Muscle layer of duodenum (tissue), 2 donors: ENCODE measurements around the gene VPS37D.

Experiments
- H3K27ac ChIP-seq: one replicate; pipeline ENCODE4 v1.7.0; 2013; ENCODE audit warnings: mild to moderate bottlenecking, low read length
- H3K27me3 ChIP-seq: one replicate; pipeline ENCODE4 v1.7.0; 2013; ENCODE audit warnings: low read depth, mild to moderate bottlenecking, control low read depth, low read length
- H3K36me3 ChIP-seq, 2 donors: one replicate each; pipeline ENCODE4 v1.7.0; 2013; ENCODE audit warnings: low read length in 2 of 2, control low read depth in 1 of 2, mild to moderate bottlenecking in 1 of 2; ENCODE audit not compliant: insufficient read depth in 2 of 2, control insufficient read depth in 1 of 2
- H3K4me1 ChIP-seq, 2 donors: one replicate each; pipeline ENCODE4 v1.7.0; 2013; ENCODE audit warnings: low read length in 2 of 2, mild to moderate bottlenecking in 2 of 2, control low read depth in 1 of 2, moderate library complexity in 1 of 2; ENCODE audit not compliant: insufficient read depth in 2 of 2, control insufficient read depth in 1 of 2
- H3K4me3 ChIP-seq, 2 donors: one replicate each; pipeline ENCODE4 v1.7.0; 2013; ENCODE audit warnings: low read length in 2 of 2, low read depth in 1 of 2, mild to moderate bottlenecking in 1 of 2
- H3K9me3 ChIP-seq, 2 donors: one replicate each; pipeline ENCODE4 v1.7.0; 2013; ENCODE audit warnings: low read length in 2 of 2, control low read depth in 1 of 2, mild to moderate bottlenecking in 1 of 2; ENCODE audit not compliant: control insufficient read depth in 1 of 2
- donor health status: healthy.

VPS37D gene

DNA sequence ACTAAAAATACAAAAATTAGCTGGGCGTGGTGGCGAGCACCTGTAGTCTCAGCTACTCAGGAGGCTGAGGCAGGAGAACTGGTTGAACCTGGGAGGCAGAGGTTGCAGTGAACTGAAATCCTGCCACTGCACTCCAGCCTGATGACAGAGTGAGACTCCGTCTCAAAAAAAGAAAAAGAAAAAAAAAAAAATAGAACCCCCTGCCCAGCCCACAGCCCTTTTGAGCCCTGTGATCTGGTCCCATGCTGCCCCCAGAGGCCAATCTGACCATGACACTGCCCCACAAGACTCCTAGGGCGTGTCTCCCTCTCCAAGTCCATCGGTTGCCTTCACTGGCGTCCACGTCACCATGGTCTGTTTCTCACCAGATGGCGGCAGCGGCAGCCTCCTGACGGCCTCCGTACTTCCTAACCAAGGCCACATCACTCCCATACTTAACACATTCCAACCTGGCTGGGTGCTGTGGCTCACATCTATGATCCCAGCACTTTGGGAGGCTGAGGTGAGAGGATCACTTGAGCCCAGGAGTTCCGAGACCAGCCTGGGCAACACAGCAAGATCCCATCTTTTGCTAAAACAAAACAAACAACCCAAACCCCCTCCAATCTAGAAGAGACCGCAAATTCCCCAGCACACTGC is 33.8 kb downstream of the VPS37D start:
- H3K4me3 ChIP-seq, result no peak overlapping the region
- H3K27ac ChIP-seq, result no peak overlapping the region
- H3K36me3 ChIP-seq, result peaks cover 16 to 45% of the 10 kb centered on the region in 2 donors

DNA sequence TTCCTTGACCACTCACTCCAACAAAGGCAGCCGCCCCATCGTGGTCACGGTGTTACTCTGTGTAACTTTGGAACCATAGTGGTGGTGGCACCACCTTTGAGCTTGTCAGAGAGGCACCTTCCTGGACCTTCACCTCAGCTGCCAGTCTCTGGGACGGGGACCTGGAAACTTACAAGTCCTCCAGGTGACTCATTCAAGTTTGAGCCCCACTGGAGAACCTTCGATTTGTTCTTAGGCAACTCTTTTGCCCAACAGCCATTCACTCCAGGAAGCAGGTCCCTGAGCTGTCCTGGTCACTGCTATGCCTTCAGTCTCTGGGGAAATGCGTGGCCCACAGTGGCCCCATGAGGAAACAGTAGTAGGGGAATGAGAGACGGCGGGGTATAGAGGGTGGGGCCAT is 34.6 kb downstream of the VPS37D start:
- H3K4me1 ChIP-seq, result peaks cover 0 to 14% of the 10 kb centered on the region in 2 donors
- H3K27me3 ChIP-seq, result no peaks in the 10 kb centered on the region
- H3K36me3 ChIP-seq, result peaks cover 9 to 40% of the 10 kb centered on the region in 2 donors
- H3K4me3 ChIP-seq, result no peak overlapping the region
- no peak overlapping the region for H3K27ac ChIP-seq
- H3K9me3 ChIP-seq, result no peaks in the 10 kb centered on the region

More for the DNA sequence above, 33.8 kb downstream of the VPS37D start:
- Histone ChIP-seq H3K27me3 (no peaks in the 10 kb centered on the region), H3K4me1 (peaks cover 0 to 14% of the 10 kb centered on the region in 2 donors), H3K9me3 (no peaks in the 10 kb centered on the region)

DNA sequence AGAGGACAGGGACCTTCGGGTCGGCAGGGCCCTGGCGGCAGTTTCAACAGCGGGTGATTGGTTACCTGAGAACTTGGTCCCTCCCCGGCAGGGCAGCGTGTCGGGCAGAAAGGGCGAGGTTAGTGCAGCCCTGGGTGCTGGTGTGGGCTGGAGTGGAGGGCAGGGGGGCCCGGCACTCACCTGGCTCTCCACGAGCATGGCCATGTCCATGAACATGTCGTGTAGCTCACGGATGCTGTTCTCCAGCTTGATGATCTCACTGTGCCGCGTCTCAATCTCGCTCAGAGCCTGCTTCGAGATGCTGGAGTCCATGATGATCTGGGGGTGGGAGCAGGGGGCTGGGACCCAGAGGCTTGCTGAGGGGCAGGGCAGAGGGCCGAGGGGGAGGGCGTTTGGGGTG is 35.0 kb downstream of the VPS37D start:
- peaks cover 5 to 38% of the 10 kb centered on the region in 2 donors for H3K36me3 ChIP-seq
- peaks cover 0 to 14% of the 10 kb centered on the region in 2 donors for H3K4me1 ChIP-seq
- no peaks in the 10 kb centered on the region for H3K27me3 ChIP-seq
- no peak overlapping the region for H3K4me3 ChIP-seq
- no peak overlapping the region for H3K27ac ChIP-seq
- H3K9me3 ChIP-seq, result no peaks in the 10 kb centered on the region

DNA sequence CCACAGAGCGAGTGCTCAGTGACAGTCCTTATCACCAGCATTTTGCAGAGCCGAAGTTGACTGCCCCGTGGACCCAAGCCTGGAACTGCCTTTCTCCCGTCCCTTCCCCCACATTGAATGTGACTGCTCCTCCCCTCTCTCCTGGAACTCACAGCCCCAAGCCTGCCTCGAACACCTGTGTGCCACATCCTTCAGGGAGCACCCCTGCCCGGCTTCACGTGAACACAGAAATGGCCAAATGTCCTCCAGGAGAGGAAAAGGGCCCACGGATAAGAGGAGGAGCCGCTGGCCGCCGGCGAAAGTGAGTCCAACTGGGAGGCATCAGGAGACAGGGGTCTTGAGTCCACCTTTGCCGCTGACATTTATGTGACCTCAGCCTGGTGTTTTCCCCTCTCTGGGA is 35.6 kb downstream of the VPS37D start:
- H3K4me1 ChIP-seq, result peaks cover 0 to 14% of the 10 kb centered on the region in 2 donors
- peak overlapping the region in 1 of 2 donors; percentile 20 for H3K4me3 ChIP-seq
- no peak overlapping the region for H3K27ac ChIP-seq

DNA sequence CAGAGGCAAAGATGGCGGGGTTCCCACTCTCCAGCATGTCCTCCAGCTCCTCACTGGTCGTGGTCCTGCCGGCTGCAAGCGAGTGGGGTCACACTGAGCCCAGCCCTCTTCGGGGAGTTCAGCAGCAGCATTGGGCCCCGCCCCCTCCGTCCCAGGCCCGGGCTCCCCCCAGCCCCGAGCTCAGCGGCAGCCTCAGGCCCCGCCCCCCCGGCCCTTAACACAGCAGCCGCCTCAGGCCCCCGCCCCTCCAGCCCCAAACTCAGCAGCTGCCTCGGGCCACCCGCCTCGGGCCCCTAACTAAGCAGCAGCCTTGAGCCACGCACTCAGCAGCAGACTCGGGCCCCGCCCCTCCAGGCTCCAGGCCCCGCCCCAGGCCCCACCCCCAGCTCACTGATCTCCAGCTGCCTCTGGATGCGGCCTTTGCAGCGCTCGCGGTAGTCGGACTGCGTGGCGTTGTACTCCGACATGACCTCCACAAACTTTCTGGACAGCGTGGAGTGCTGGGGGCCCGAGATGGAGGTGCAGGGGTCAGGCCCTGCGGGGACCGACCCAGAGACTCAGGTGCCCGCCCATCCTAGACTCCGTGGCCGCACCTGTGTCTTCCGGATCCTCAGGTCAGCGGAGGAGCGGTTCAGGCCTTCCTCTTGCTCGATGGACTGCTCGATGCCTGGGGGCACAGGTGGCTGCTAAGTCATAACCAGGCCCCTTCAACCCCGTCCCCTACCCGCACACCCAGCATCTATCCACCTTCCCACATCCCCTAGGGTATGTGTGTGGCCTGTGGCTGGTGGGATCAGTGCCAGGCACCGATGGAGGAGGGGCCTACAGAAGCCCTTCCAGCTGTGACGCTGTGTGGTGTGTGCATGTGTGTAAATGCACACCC is 36.4 kb downstream of the VPS37D start:
- Histone ChIP-seq H3K4me3 (peak overlapping the region in 1 of 2 donors; percentile 20), H3K27ac (no peak overlapping the region), H3K9me3 (no peaks in the 10 kb centered on the region), H3K36me3 (peaks cover 4 to 26% of the 10 kb centered on the region in 2 donors), H3K4me1 (peaks cover 0 to 14% of the 10 kb centered on the region in 2 donors), H3K27me3 (no peaks in the 10 kb centered on the region)

More for the DNA sequence above, 35.6 kb downstream of the VPS37D start:
- H3K36me3 ChIP-seq, result peaks cover 4 to 33% of the 10 kb centered on the region in 2 donors
- H3K9me3 ChIP-seq, result no peaks in the 10 kb centered on the region
- H3K27me3 ChIP-seq, result no peaks in the 10 kb centered on the region

DNA sequence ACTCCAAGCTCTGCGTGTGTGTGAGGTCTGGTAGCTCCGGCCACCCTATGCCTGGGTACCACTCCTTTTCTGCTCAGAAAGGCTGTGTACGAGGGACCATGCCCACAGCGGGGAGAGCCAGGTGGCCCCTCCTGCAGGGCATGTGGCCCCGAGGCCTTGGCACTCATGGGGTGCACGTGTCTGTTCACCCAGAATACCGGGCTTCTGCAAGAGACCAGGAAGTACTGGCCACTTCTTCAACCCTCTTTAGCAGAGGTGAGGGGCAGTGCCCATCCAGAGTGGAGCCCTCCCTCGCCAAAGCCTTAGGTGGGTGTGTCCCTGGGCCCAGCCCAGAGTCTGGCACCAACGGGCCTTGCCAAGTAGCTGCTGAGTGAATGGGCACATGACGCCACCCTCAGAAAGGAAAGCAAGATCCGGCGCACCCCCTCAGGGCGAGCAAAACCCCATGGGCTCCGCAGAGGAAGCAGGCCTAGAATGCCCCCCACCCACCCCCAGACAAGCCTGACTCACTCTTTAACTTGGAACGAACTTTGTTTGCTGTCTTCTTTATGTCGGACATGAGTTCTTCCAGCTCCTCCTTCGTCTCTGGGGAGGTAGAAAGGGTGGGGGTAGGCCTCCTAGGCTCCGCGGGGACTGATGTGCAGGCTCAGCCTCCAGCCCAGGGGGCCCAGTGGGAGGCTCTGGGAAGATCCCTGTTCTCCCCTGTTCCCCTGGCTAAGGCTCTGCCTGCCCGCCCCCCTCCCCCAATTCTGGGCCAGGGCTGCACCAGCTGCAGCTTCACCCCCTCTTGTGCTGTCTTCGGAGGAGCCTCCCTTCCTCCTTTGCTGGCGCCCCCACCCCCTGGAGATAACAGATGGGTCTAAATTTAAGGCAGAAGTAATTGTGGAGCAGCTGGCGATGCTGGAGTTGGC is 37.3 kb downstream of the VPS37D start:
- no peak overlapping the region for H3K27ac ChIP-seq
- H3K9me3 ChIP-seq, result no peaks in the 10 kb centered on the region
- H3K4me3 ChIP-seq, result no peak overlapping the region
- H3K27me3 ChIP-seq, result no peaks in the 10 kb centered on the region
- H3K4me1 ChIP-seq, result peaks cover 0 to 14% of the 10 kb centered on the region in 2 donors
- H3K36me3 ChIP-seq, result peaks cover 4 to 17% of the 10 kb centered on the region in 2 donors

DNA sequence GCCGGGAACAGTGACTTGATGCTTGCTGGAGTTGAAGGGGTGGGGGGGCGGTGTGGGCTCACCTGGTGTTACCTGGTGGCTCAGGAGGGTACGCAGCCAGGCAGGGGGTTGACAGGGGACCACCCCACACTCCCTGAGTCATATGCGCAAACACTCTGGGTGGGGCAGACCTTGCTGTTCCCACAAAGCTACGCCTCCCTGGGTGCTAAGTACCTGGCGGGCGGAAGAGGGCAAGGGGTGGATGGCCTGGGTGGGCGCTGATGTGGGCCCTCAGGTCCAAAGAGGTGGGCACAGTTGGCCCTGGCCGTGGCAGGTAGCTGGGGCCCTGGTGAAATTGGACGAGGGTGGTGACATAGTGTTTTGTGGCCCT is 37.9 kb downstream of the VPS37D start:
- Histone ChIP-seq H3K4me3 (no peak overlapping the region), H3K27ac (no peak overlapping the region), H3K4me1 (peaks cover 0 to 14% of the 10 kb centered on the region in 2 donors), H3K9me3 (no peaks in the 10 kb centered on the region), H3K27me3 (no peaks in the 10 kb centered on the region), H3K36me3 (peaks cover 4 to 11% of the 10 kb centered on the region in 2 donors)

DNA sequence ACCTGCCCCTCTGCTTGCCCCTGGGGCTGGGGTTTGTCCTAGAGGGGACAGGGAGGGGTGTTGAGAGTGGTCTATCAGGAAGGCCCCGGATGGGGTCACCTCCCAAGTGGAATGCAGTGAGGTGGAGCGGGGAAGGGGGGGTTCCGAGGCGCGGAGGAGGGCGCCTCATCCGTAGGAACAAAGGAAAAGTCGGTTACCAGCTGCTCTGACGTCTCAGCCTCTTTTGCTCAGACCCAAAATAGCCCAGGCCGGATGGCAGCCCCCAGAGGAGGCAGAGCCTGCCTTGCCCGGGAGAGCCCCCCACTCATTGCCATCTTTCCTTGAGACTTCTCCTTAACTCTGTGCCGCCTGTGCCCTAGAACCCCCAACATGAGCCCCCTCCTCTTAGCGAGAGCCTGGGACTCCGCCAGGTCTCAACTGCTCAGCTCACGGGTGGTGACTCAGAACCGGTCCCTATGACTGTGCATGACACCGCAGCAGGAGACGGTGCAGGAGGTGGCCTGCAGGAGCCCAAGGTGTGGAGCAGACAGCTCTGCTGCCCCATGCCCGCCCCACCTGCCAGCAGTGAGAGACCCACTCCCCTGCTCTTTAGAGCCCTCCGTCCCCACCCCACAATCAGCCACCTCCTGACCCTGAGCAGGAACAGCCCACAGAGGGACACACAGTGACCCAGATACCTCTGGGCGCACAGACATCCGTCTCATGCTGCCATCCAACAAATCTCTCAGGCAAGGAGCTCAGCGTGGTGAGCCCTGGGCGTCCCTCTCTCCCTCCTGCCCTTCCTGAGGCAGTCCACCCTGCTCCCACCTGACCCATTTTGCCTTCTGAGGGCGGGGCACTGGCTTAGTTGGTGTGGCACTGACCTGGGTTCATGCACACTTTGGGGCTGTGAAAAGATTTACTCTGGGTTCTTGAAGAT is 38.8 kb downstream of the VPS37D start:
- H3K4me1 ChIP-seq, result peaks cover 0 to 14% of the 10 kb centered on the region in 2 donors
- no peaks in the 10 kb centered on the region for H3K27me3 ChIP-seq
- H3K27ac ChIP-seq, result no peak overlapping the region
- H3K36me3 ChIP-seq, result peaks cover 4 to 5% of the 10 kb centered on the region in 2 donors
- H3K4me3 ChIP-seq, result no peak overlapping the region
- no peaks in the 10 kb centered on the region for H3K9me3 ChIP-seq

DNA sequence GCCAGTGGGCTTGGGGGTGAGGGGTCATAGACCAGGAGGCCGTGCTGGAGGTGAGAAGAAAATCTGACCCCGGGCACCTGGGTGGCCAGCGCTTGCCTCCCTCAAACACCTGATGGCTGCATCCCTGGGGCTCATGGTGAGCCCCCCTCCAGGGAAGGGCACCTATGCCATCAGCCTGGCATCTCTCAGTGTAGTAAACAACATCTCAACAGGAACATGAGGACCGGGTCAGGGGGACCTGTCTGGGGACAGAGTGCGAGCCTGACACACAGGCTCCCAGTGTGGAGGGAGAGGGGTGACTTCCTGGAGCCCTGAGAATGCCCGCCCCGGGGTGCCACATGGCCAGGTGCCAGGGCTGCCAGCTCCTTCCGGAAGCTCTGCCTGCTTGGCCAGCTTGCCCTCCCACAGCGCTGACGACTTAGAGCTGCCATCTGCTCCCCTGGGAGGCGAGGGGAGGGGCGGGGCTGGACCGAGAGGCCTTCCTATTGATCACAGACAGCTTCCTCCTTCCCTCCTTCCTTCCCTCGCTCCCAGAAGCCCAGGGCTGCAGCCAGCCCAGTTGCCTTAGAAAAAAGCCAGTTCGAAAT is 39.5 kb downstream of the VPS37D start:
- no peaks in the 10 kb centered on the region for H3K9me3 ChIP-seq
- H3K4me1 ChIP-seq, result peaks cover 0 to 14% of the 10 kb centered on the region in 2 donors
- H3K36me3 ChIP-seq, result peaks cover 3 to 5% of the 10 kb centered on the region in 2 donors
- no peak overlapping the region for H3K4me3 ChIP-seq
- H3K27me3 ChIP-seq, result no peaks in the 10 kb centered on the region
- H3K27ac ChIP-seq, result no peak overlapping the region

DNA sequence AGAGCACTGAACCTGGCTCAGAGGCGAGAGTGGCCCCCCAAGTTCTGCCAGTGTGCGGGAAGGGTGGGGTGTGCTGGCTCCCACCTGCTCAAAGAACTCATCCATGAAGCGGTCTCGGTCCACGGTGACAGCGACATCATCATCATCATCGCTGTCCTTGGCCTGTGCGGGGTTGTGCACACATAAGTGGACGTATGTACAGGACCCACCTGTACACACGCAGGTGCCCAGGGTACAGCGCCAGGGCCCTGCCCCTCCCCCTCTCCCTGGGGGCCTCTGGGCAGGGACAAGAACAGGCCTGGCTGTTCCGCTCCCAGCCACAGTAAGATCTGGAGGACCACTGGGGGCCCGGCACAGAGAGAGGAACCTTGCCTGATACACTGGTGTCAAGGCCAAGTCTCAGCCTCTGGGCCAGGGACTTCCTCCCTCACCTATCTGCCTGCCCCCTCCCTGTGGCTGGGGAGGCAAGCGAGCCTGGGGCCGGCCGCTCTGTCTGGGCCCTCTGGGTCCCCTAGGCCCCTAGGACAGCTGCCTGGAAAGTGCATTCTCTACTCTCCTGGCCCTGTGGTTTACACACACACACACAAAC is 41.4 kb downstream of the VPS37D start:
- H3K27ac ChIP-seq, result no peak overlapping the region
- no peaks in the 10 kb centered on the region for H3K9me3 ChIP-seq
- H3K27me3 ChIP-seq, result no peaks in the 10 kb centered on the region
- H3K4me1 ChIP-seq, result peaks cover 0 to 12% of the 10 kb centered on the region in 2 donors
- H3K36me3 ChIP-seq, result peaks cover 0 to 5% of the 10 kb centered on the region in 2 donors
- H3K4me3 ChIP-seq, result no peak overlapping the region
